AG09319 (cell line): ENCODE results near the gene HGD.

Source experiments
- DNase-seq: peaks from one replicate; pipeline ENCODE4 v3.0.0-alpha.2; 2010; ENCODE audit warnings: low read depth; ENCODE audit errors: extremely low read depth
- TF ChIP-seq, protein P1 (sequence below): IDR thresholded peaks from 2 replicates; pipeline ENCODE4 v1.5.1; 2011; ENCODE audit warnings: low read depth, mild to moderate bottlenecking, inconsistent platforms, low read length, moderate library complexity

Gene HGD

DNA sequence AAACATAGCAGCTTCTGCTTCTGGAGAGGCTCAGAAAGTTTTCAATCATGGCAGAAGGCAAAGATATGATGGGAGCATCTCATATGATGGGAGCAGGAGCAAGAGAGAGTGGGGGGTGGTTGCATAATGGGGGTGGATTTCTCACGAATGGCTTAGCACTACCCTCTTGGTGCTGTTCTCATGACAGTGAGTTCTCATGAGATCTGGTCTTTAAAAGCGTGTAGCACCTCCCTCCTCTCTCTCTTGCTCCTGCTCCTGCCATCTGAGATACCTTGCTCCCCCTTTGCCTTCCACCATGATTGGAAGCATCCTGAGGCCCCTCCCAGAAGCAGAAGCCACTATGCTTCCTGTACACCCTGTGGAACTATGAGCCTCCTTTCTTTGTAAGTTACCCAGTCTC lies 22.2 kb downstream of the HGD start:
- TF ChIP-seq, protein P1, sequence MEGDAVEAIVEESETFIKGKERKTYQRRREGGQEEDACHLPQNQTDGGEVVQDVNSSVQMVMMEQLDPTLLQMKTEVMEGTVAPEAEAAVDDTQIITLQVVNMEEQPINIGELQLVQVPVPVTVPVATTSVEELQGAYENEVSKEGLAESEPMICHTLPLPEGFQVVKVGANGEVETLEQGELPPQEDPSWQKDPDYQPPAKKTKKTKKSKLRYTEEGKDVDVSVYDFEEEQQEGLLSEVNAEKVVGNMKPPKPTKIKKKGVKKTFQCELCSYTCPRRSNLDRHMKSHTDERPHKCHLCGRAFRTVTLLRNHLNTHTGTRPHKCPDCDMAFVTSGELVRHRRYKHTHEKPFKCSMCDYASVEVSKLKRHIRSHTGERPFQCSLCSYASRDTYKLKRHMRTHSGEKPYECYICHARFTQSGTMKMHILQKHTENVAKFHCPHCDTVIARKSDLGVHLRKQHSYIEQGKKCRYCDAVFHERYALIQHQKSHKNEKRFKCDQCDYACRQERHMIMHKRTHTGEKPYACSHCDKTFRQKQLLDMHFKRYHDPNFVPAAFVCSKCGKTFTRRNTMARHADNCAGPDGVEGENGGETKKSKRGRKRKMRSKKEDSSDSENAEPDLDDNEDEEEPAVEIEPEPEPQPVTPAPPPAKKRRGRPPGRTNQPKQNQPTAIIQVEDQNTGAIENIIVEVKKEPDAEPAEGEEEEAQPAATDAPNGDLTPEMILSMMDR, result no peak
- no peak for DNase-seq

- TF ChIP-seq, protein P1, result no peak
- no peak for DNase-seq
These were observed 22.8 kb downstream of the HGD start for GRCh38 chr3:120659285-120659684.

GRCh38 chr3:120652896-120653545 lies 29.0 kb downstream of the HGD start:
- TF ChIP-seq, protein P1, result no peak
- no peak for DNase-seq

DNA sequence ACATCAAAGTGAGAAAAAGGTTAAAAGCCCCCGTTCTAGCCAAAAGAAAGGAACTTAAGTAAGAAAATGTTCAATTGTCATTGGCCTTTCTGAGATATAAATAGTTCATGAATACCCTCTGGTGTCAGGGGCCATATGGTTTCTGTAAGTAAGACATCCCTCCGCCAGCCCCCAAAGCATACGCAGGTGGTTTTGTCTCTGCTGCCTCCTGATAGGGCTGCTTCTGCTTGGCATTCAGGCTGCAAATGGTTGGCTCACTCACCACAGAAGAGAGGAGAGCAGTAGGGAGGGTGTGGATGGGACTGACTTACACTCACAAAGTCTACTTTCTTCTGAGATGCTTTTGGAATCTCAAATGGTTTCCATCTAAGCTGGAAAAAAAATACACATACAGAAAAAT lies 29.8 kb downstream of the HGD start:
- TF ChIP-seq, protein P1, result no peak
- DNase-seq, result no peak

DNA sequence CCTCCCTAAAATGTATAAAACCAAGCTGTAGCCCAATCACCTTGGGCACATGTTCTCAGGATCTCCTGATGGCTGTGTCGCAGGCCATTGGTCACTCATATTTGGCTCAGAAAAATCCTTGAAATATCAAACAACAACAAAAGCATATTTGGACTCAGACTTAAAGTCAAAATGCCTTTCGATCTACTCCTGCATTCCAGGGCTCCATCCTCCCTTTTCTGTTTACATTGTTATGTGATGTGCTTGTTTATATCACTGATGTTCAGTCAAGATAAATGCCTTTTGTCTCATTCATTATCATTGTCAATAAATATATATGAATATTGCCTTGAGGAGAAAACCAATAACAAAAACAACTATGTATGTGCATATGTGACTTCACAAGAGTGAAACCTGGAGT lies 31.7 kb downstream of the HGD start:
- TF ChIP-seq, protein P1, result no peak
- no peak for DNase-seq

GRCh38 chr3:120649830-120650233 lies 32.2 kb downstream of the HGD start:
- TF ChIP-seq, protein P1, result no peak
- no peak for DNase-seq

- no peak for DNase-seq
- TF ChIP-seq, protein P1, result no peak
These were observed 33.7 kb downstream of the HGD start for GRCh38 chr3:120648290-120648689.
